G401 (cell line): ENCODE data around the gene WDFY2. TPM values are rescaled to one million over a fixed set of nuclear protein-coding genes. Genes with fewer than 3 reads are reported as not detected.
A peak's percentile ranks its signal among the peaks of the same experiment; 100 is the strongest.
"Not testable (repeated sequence)": the region's sequence is repeated elsewhere in the genome, so short reads cannot be mapped to it uniquely, and the experiment has no call there.

ENCODE experiments used
- DNase-seq: peaks from one replicate; pipeline ENCODE4 v3.0.0-alpha.2; 2015; ENCODE audit warnings: low spot score
- in situ Hi-C: cut with HindIII; loops from 2 replicates; pipeline ENCODE4 v1.10.0; 2016; ENCODE audit warnings: low sequenced_read_pairs, mixed read lengths
- total RNA-seq: library from RNA; depleted of rRNA; stranded (reverse); fragments of >200 nt; shearing (Covaris generic); gene quantifications from 2 replicates; pipeline ENCODE4 v1.2.3, GENCODE V29; 2014

The WDFY2 gene
- total RNA-seq, 1 experiment from 2014 or later: 4.1 TPM

GRCh38 chr13:51624695-51625345 lies 40.6 kb downstream of the WDFY2 start:
- DNase-seq: no peak
- in situ Hi-C loops: no loop called here

DNA sequence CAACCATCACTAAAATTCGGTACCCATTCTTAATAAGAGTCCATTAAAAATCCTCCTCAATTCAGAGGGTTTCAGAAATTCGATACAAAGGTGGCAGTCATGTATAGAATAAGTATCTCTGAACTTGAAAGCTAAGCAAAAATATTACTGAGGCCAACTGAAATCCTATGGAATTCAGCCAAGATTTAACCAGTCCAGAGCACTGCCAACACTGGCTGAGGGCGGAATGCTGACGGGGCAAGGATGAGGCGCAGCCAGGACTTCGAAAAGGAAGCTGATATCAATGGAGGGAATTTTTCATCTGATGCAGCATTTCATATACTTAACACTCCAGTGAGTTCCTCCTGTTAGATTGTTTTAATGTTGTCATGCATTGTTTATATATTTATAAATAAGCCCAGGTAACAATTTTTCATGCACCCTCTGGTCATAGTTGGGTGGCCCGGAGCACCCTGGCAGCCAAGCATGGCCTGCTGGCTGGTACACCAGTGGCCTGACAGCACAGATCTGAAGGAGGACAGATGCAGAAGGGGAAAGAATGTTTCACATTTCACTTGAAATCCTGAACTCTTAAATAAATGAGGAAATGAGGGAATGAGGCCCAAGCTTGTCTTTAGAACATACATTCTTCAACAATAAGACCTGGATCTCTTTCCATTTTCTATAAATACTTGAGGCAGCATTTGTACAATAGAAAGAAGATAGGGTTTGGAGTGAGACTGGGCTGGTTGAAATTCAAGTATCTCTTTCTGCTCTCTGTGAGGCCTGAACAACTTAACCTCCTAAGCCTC lies 41.5 kb downstream of the WDFY2 start:
- peak; percentile 63 for DNase-seq
- in situ Hi-C loops: no loop called here

- DNase-seq: no peak
- in situ Hi-C loops: no loop called here
Measured at GRCh38 chr13:51626749-51627148, 42.5 kb downstream of the WDFY2 start.

DNA sequence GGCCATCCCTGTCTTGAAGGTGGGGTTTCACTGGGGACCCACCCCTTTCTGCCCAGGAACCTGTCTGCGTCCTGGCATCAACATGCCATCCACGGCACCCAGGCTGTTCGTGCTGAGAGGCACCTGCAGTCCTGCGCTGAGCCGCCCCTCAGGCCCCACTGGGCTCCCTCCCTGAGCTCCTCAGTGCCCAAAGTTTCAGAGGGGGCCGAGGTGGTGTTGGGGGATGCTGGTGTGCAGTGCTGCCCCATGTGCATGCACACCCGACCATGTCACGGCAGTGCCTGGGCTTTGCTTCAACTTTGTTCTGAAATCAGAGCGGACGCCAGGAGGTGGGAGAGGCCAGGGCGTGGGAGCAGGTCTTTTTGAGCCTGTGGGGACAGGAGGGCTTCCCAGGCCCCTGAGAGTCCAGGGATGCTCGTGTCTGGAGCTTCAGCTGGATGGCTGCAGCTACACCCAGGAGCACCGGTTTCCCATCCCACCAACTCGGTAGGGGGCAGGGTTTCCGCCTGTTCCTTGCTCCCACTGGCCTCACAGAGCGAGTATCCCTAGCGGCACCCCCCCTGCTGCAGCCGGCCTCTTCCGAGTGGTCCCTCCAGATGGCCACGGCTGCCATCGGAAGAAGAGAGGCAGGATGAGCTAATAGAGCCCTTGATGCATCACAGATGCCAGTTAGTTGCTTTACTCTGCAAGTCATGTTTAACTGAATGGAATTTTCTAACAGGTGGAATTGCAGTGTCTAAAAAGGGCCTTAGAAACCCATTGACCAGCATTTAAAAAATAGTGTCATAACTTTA lies 44.0 kb downstream of the WDFY2 start:
- in situ Hi-C loops: no loop called here
- no peak for DNase-seq

DNA sequence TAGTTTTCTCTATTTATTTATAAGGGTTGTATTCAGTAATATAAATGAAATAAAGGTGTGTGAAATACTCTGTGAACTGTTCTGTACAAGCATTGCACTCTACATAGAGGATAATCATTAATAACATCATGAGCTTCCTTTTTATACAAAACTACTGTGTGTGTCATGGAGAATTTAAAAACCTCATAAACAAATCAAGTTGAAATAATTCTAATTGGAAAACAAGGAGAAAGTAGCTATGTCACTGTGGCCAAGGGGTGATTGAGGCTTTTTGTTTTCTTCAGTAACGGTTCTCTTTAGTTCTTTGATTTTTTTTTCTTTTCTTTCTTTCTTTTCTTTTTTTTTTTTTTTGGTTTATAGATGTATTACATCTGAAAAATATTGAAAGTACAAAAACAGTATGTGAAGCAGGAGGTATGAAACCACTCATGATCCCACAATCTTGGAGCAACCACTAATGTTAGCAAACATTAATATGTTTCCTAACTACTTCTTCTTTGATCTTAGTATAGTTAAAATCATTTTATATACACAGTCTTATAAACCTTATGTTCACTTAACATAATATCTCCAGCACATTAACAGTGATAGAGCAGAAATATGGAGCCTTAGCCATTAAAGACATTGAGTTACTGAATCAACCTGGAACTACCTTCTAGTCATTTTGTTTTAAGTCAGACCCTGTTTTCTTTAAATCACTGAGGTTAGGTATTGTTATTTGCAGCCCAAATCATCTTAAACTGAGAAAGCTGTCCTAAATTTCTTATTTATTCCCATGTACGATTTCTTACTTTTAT lies 45.4 kb downstream of the WDFY2 start:
- in situ Hi-C loops: no loop called here
- DNase-seq: no peak

GRCh38 chr13:51630288-51630615 lies 46.0 kb downstream of the WDFY2 start:
- DNase-seq: no peak

DNA sequence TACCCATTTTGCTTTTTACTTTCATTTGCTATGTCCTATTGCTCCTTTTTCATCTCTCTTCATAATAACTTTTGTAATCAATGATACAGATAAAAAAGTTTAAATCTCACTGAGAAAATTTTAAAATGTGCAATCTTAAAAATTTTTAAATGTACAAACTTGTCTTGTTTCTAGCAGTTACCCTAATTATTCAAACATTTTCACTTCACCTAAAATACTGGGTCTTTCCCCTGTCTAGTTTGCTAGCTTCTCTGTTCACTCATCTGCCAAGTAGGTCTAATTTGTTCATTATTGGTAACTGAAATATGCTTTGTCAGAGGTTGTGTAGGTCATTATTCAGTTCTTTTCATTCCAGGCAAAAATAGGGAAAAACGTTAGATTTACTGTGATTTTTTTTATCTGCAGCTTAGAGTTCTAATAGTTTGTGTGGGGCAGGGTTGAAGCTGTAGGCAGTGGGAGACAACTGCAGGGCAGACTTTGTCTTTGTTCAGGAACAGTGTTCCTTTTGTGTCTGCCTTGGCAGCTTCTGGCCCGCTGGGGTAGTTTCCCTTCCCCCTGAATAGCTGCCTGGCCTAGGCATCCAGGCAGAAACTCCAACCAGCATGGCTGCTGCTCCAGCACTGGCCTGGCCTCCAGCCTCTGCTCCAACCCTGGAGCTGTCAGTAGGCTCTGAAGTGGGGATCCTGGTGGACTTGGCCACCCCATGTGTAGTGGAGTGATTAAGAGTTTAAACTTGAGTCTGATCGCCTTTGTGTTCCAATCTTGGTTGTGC lies 48.5 kb downstream of the WDFY2 start:
- peak; percentile 38 for DNase-seq
- in situ Hi-C loops: no loop called here

More at GRCh38 chr13:51630288-51630615, 46.0 kb downstream of the WDFY2 start:
- in situ Hi-C loops: no loop called here

DNA sequence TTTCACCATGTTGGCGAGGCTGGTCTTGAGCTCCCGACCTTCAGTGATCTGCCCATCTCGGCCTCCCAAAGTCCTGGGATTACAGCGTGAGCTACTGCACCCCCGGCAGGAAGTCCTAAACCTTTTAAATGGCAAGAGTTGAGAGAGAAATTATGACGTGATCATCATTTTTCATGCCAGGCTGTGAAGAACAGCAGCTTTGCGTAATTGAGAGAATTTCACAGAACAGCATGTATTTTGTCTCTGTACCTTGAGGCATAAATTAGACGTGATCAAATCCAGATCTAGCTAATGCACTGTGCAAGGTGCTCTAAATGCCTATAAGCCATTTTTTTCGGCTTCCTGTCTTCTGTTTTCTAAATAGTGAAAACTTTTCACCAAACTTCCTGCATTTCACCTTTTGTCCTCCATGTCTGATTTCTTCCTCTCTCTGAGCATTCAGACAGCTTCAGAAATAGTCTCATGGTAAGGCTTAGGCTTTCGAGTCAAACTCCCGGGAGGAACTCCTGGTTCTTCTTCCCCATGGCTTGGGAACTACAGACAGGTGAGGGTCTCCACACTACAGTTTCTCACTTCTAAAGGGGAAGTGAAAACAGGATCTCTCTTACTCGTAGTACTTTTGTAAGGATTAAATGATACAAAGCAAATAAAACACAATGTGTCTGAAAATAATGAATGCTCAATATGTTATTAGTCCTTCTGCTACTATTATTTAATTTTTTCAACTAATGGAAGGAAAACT lies 51.0 kb downstream of the WDFY2 start:
- no peak for DNase-seq
- in situ Hi-C loops: no loop called here

DNA sequence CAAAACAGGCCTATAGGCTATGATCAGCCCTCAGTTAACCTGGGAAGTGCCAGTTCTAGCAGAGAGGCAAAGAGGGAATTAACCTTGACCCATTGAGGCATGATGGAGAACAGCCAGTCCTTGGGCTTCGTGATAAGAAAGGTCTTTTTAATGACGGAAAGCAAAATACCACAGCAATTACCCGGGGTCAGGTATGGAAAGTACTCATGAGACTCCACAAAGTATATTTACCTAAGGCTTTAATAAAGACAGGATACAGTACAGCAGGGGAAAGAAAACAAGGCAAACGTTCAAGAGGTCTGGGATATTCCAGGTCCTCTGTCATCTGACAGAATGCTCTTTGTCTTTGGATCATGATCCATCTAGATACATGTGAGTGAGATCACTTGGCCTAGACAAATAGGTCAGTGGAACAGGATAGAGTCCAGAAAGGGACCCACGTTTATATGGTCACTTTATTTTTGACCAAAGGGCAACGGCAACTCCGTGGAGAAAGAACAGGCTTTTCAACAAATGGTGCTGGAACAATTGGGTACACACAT lies 52.2 kb downstream of the WDFY2 start:
- in situ Hi-C loops: no loop called here
- DNase-seq: no peak

GRCh38 chr13:51637852-51638215 lies 53.6 kb downstream of the WDFY2 start:
- in situ Hi-C loops: no loop called here

DNA sequence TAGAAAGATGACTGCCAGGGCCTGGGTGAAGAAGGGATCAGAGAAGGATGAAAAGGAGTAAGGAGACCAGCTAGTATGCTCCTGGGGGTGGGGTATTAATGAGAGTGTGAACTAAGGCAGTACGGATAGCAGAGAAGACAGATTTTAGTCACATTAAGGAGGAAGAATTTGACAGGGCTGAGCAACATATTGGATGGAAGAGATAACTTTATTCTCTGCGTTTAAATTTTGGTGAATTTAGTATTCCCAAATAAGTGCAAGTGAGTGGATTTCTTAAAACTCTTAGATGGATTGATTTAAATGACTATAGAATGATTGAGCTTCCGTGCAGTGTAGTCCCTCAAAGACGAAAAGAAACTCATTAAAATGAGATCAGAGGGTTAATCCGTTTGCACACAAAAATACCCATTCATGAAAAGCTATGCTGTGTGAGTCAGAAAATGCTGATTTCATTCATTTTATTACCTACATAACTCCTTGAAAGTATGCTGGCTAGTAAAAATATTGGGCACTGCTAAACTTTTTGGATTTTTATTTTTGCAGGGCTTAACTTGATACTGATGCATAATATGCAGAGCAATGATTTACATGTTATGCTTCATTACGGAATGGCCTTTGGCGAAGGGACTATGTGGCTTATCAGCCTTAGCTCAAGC lies 54.1 kb downstream of the WDFY2 start:
- in situ Hi-C loops: no loop called here
- DNase-seq: no peak

More at GRCh38 chr13:51637852-51638215, 53.6 kb downstream of the WDFY2 start:
- DNase-seq: no peak

DNA sequence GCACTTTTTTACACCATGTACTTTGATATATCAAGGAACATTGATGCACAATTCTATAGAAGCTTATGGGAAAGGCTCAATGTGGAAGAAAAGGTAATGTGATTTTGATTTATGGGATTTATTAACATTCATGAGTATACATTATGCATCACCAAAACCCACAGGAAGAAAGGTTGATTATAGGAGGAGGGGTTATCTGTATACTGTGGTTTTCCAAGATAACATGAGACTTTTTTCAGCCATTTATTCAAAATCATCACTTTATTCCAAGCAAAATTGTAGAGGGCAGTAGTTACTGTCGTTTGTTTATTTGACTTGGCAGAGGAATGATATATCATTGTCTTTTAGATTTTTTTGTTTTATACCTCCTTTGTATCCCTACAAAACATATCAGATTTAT lies 54.9 kb downstream of the WDFY2 start:
- no peak for DNase-seq
- in situ Hi-C loops: no loop called here

DNA sequence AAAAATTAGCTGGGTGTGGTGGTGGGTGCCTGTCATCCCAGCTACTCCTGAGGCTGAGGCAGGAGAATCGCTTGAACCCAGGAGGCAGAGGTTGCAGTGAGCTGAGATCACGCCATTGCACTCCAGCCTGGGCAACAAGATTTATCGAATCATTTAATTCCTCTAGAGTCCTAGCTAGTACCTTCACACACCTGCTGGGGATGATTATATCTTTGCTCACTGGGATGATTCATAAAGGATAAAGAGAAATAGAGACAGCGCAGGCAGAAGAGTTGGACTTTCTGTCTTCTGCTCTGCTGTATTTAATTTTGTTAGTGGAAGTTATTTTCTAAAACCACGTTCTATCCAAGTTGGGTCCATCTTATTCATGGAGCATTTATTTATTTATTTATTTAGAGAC lies 56.4 kb downstream of the WDFY2 start:
- not testable (repeated sequence) for DNase-seq

DNA sequence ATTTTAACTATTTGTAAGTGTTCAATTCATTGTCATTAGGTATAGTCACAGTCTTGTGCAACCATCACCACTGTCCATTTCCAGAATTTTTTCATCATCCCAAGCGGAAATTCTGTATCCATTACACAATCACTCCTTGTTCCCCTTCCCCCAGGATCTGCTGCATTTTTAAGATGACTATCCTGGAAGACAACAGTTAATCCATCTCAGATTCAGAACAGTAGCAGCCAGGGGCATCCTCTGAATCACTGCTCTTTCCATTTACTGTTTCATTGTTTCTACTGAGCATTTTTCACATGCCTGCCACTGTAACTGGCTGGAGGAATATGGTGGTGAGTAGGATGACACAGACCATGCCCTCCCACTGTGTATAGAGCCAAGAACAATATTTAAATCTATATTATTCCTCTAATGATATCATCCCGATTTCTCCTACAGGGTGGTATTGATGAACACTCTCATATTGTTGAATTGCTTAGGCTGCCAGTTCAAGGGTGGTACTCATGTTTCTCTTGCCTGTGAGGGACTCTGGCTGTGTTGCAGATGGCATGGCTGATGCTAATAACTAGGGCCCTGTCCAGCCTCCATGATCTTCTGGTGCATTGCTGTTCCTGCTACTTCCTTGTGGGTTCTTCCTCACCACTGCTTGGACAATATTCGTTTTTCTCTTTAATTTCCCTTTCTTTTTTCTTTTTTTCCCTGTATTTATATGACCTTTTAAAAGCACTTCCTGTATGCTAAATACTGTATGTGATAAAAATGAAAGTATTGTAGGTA lies 59.0 kb downstream of the WDFY2 start:
- DNase-seq: no peak
- in situ Hi-C loops: no loop called here

More for the DNA sequence above, 56.4 kb downstream of the WDFY2 start:
- in situ Hi-C loops: not testable (repeated sequence)

- DNase-seq: no peak
- in situ Hi-C loops: no loop called here
Measured at GRCh38 chr13:51643882-51644281, 59.6 kb downstream of the WDFY2 start.

DNA sequence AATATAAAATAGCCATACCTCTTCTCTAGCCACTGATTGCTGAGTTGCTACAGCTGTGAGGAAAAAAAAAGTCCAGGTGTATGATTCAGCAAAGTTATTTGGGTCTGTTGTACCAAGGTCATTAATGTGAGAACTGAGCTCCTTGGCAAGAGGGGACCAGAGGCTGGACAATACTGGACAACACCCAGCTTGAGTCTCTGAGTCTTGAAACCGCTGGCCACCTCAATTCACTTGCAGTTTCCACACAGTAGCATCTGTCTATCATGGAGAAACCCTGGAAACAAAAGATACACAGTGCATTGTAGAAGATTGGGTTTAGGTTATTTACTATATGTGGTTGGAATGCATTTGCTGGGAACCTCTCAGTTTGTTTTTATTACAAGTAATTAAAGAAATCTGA lies 60.4 kb downstream of the WDFY2 start:
- DNase-seq: no peak
- in situ Hi-C loops: no loop called here
